ENCODE data around the gene PDLIM1. TPM values are rescaled to one million over a fixed set of nuclear protein-coding genes. Genes with fewer than 3 reads are reported as not detected.

Gene PDLIM1
- total RNA-seq, 1 donor from 2014 or later: 113 TPM

GRCh38 chr10:95303950-95304349 is 13.1 kb upstream of the PDLIM1 start:
- no peak for DNase-seq (ENCODE audit: low spot score, unreplicated experiment)
- peaks cover 11% of the 10 kb centered on the region for H3K4me1 Mint-ChIP-seq (ENCODE audit: low read depth)
- no peak overlapping the region for H3K27ac Mint-ChIP-seq
- H3K36me3 Mint-ChIP-seq (ENCODE audit: insufficient read depth): no peaks in the 10 kb centered on the region
- no peaks in the 10 kb centered on the region for H3K27me3 Mint-ChIP-seq
- no peak overlapping the region for H3K4me3 Mint-ChIP-seq (ENCODE audit: low read depth)
- no peaks in the 10 kb centered on the region for H3K9me3 Mint-ChIP-seq (ENCODE audit: low read depth)
- no peak for TF ChIP-seq CTCF (IDR thresholded peaks at IDR 0.05; ENCODE audit: unreplicated experiment)

GRCh38 chr10:95303535-95303934 is 12.7 kb upstream of the PDLIM1 start:
- H3K4me1 Mint-ChIP-seq (ENCODE audit: low read depth): peaks cover 7% of the 10 kb centered on the region

GRCh38 chr10:95300022-95300539 is 9.3 kb upstream of the PDLIM1 start:
- Mint-ChIP-seq H3K27ac (no peak overlapping the region), H3K36me3 (ENCODE audit: insufficient read depth) (no peaks in the 10 kb centered on the region), H3K4me3 (ENCODE audit: low read depth) (no peak overlapping the region), H3K4me1 (ENCODE audit: low read depth) (peaks cover 2% of the 10 kb centered on the region), H3K27me3 (peaks cover 7% of the 10 kb centered on the region), H3K9me3 (ENCODE audit: low read depth) (no peaks in the 10 kb centered on the region)
- DNase-seq (ENCODE audit: low spot score, unreplicated experiment): no peak
- TF ChIP-seq CTCF (IDR thresholded peaks at IDR 0.05; ENCODE audit: unreplicated experiment): no peak

More at GRCh38 chr10:95303535-95303934, 12.7 kb upstream of the PDLIM1 start:
- H3K27ac Mint-ChIP-seq: no peak overlapping the region
- no peak for DNase-seq (ENCODE audit: low spot score, unreplicated experiment)
- no peaks in the 10 kb centered on the region for H3K9me3 Mint-ChIP-seq (ENCODE audit: low read depth)
- H3K36me3 Mint-ChIP-seq (ENCODE audit: insufficient read depth): no peaks in the 10 kb centered on the region
- H3K4me3 Mint-ChIP-seq (ENCODE audit: low read depth): no peak overlapping the region
- no peak for TF ChIP-seq CTCF (IDR thresholded peaks at IDR 0.05; ENCODE audit: unreplicated experiment)
- H3K27me3 Mint-ChIP-seq: no peaks in the 10 kb centered on the region

- peaks cover 21% of the 10 kb centered on the region for H3K27me3 Mint-ChIP-seq
- H3K9me3 Mint-ChIP-seq (ENCODE audit: low read depth): no peaks in the 10 kb centered on the region
- no peaks in the 10 kb centered on the region for H3K36me3 Mint-ChIP-seq (ENCODE audit: insufficient read depth)
- TF ChIP-seq CTCF (IDR thresholded peaks at IDR 0.05; ENCODE audit: unreplicated experiment): no peak
- no peak overlapping the region for H3K27ac Mint-ChIP-seq
- H3K4me1 Mint-ChIP-seq (ENCODE audit: low read depth): peaks cover 4% of the 10 kb centered on the region
- no peak overlapping the region for H3K4me3 Mint-ChIP-seq (ENCODE audit: low read depth)
- DNase-seq (ENCODE audit: low spot score, unreplicated experiment): no peak
Measured at GRCh38 chr10:95297402-95297801, 6.6 kb upstream of the PDLIM1 start.

GRCh38 chr10:95296764-95297163 is 6.0 kb upstream of the PDLIM1 start:
- no peak for DNase-seq (ENCODE audit: low spot score, unreplicated experiment)
- no peak for TF ChIP-seq CTCF (IDR thresholded peaks at IDR 0.05; ENCODE audit: unreplicated experiment)
- Mint-ChIP-seq H3K27me3 (peaks cover 24% of the 10 kb centered on the region), H3K36me3 (ENCODE audit: insufficient read depth) (no peaks in the 10 kb centered on the region), H3K4me3 (ENCODE audit: low read depth) (no peak overlapping the region), H3K27ac (no peak overlapping the region), H3K9me3 (ENCODE audit: low read depth) (no peaks in the 10 kb centered on the region), H3K4me1 (ENCODE audit: low read depth) (peaks cover 6% of the 10 kb centered on the region)

All from progenitor cell of endocrine pancreas (in vitro differentiated cells).